ENCODE measurements around the gene HSPB1. TPM values are rescaled to one million over a fixed set of nuclear protein-coding genes. Genes with fewer than 3 reads are reported as not detected.
"Not testable (repeated sequence)": the region's sequence is repeated elsewhere in the genome, so short reads cannot be mapped to it uniquely, and the experiment has no call there.

HSPB1 gene
- total RNA-seq, 1 donor = 77.7 TPM

DNA sequence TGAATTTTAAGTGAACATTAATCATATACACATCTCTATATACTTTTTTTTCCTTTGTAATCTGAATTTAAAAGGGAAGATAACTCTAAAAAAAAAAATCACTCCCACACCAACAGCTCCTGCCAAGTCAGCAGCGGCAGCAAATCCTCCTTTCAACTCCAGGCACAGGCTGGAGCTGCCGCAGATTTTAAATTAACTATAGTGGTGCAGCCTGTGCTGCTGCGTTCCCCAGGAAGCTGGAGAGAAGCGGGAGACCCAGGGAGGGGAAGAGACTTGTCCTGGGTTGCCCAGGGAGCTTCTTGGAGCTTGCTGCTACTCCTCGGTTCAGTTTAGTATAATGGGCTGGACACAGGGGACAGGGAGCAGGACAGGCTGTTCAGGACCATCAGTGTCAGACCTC lies 32.6 kb upstream of the HSPB1 start:
- no peak for TF ChIP-seq CTCF (IDR thresholded peaks at IDR 0.05; ENCODE audit: insufficient read depth, low read depth, low read length)
- no peak overlapping the region for H3K4me3 ChIP-seq (ENCODE audit: low read depth, low read length)
- DNase-seq (ENCODE audit: low read depth) = no peak

DNA sequence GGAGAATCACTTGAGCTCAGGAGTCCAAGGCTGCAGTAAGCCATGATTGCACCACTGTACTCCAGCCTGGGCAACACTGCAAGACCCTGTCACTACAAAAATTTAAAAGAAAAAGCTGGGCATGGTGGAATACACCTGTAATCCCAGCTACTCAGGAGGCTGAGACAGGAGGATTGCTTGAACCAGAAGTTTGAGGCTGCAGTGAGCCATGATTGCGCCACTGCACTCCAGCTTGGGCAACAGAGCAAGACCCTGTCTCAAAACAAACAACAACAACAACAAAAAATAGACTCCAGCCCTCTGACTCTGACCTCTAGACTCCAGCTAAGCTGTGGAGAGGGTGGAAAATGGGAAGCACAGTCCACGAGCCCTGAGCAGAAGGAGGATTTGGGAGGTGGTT lies 31.1 kb upstream of the HSPB1 start:
- not testable (repeated sequence) for DNase-seq (ENCODE audit: low read depth); H3K4me3 ChIP-seq (ENCODE audit: low read depth, low read length)

DNA sequence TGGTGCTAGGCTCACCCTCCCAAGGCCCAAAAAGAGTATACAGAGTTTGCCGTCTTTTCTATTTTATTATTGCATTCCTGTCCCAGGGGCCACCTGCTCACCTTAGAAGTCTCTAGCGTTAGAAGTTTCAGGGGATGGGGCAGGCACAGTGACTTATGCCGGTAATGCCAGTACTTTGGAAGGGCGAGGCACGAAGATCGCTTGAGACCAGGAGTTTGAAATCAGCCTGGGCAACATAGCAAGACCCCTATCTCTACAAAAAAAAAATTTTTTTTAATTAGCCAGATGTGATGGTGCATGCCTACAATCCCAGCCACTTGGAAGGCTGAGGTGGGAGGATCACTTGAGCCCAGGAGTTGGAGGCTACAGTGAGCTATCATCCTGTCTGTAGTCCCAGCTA lies 30.3 kb upstream of the HSPB1 start:
- H3K4me3 ChIP-seq (ENCODE audit: low read depth, low read length) = no peak overlapping the region
- no peak for TF ChIP-seq CTCF (IDR thresholded peaks at IDR 0.05; ENCODE audit: insufficient read depth, low read depth, low read length)
- no peak for DNase-seq (ENCODE audit: low read depth)

GRCh38 chr7:76272851-76273497 lies 29.5 kb upstream of the HSPB1 start:
- no peak overlapping the region for H3K4me3 ChIP-seq (ENCODE audit: low read depth, low read length)
- no peak for TF ChIP-seq CTCF (IDR thresholded peaks at IDR 0.05; ENCODE audit: insufficient read depth, low read depth, low read length)
- no peak for DNase-seq (ENCODE audit: low read depth)

GRCh38 chr7:76273503-76273902 lies 29.0 kb upstream of the HSPB1 start:
- DNase-seq (ENCODE audit: low read depth) = no peak

DNA sequence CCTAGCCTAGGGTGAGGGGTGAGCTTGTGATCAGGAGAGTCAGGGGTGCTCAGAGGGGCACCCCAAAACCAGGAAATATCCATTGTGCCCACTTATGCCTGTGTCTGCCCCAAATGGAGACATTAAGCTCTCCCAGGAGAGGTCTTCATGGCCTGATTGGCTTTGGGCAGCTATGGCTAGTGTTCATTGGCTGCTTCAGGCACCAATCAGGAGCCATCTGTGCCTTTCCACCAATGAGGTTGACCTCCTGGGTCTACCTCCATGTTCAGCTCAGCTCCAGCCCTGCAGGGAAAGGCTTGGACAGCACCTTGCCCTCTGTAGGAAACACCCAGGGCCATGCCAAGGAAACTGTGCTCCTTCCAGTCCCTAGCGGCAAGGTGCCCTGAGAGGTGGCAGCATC lies 23.9 kb upstream of the HSPB1 start:
- no peak for TF ChIP-seq CTCF (IDR thresholded peaks at IDR 0.05; ENCODE audit: insufficient read depth, low read depth, low read length)
- no peak for DNase-seq (ENCODE audit: low read depth)
- no peak overlapping the region for H3K4me3 ChIP-seq (ENCODE audit: low read depth, low read length)

More at GRCh38 chr7:76273503-76273902, 29.0 kb upstream of the HSPB1 start:
- TF ChIP-seq CTCF (IDR thresholded peaks at IDR 0.05; ENCODE audit: insufficient read depth, low read depth, low read length) = no peak
- H3K4me3 ChIP-seq (ENCODE audit: low read depth, low read length) = no peak overlapping the region

DNA sequence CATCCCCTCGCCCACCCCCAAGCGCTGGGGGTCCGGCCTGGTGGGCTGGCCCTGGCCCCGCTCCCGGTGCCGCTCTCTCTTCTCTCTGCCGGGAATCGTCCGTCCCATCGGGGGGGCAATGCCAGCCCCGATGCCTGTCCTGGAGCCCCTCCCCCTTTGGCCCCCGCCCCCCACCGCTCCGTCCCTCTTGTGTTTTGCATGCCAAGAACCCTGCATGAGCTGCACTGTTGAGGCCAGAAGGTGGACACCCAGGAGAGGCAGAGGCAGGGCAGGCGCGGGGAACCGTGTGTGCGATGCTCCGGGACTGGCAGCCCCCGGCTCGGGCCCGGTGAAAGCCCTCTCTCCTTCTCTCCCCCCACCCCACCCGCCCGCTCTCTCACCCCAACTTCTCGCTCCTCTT lies 22.1 kb upstream of the HSPB1 start:
- TF ChIP-seq CTCF (IDR thresholded peaks at IDR 0.05; ENCODE audit: insufficient read depth, low read depth, low read length) = no peak
- no peak for DNase-seq (ENCODE audit: low read depth)

More for the DNA sequence above, 22.1 kb upstream of the HSPB1 start:
- H3K4me3 ChIP-seq (ENCODE audit: low read depth, low read length) = no peak overlapping the region

Data from fibroblast of villous mesenchyme (primary cell).